SU-DHL-6 (cell line): Measurements from ENCODE around the gene ANXA6.

Experiments used
- EZH2phosphoT487 ChIP-seq: fragments of 200-600 bp; sonication (generic), shearing (Covaris generic); conservative IDR thresholded peaks from 2 replicates; pipeline ENCODE4 v1.6.1; 2018; ENCODE audit warnings: mild to moderate bottlenecking, antibody characterized with exemption, low read length, moderate library complexity, mixed read lengths
- TF ChIP-seq, protein P1 (sequence below): fragments of 200-600 bp; sonication (generic); IDR thresholded peaks from one replicate; pipeline ENCODE4 v1.5.1; 2017; ENCODE audit warnings: antibody characterized with exemption, mild to moderate bottlenecking, low read length, moderate library complexity; ENCODE audit not compliant: insufficient read depth, poor library complexity, severe bottlenecking

DNA sequence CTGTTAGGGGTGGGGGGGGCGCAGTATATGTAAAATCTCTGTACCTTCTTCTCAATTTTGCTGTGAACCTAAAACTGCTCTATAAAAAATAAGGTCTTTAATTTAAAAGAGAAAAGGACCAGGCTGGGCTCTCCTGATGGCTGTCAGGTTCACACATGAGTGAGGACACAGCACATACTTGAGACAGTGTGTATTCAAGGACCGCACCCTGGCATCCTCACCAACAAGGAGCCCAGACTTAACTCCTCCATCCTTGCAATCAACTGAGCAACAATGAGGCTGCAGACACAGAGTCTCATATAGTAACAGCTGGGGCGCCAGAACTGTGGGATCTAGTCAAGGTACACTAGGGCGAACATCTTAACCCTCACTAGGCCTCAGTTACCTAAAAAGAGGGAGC, 86.6 kb downstream of the ANXA6 start:
- TF ChIP-seq, protein P1, sequence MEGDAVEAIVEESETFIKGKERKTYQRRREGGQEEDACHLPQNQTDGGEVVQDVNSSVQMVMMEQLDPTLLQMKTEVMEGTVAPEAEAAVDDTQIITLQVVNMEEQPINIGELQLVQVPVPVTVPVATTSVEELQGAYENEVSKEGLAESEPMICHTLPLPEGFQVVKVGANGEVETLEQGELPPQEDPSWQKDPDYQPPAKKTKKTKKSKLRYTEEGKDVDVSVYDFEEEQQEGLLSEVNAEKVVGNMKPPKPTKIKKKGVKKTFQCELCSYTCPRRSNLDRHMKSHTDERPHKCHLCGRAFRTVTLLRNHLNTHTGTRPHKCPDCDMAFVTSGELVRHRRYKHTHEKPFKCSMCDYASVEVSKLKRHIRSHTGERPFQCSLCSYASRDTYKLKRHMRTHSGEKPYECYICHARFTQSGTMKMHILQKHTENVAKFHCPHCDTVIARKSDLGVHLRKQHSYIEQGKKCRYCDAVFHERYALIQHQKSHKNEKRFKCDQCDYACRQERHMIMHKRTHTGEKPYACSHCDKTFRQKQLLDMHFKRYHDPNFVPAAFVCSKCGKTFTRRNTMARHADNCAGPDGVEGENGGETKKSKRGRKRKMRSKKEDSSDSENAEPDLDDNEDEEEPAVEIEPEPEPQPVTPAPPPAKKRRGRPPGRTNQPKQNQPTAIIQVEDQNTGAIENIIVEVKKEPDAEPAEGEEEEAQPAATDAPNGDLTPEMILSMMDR, result no peak
- TF ChIP-seq EZH2phosphoT487, result no peak
